Muscle layer of duodenum (tissue), 2 donors: Measurements from ENCODE around the gene VCX2.
"Not testable (repeated sequence)": the region's sequence is repeated elsewhere in the genome, so short reads cannot be mapped to it uniquely, and the experiment has no call there.

ENCODE experiments used
- H3K27ac ChIP-seq: one replicate; pipeline ENCODE4 v1.7.0; 2013; ENCODE audit warnings: mild to moderate bottlenecking, low read length
- H3K27me3 ChIP-seq: one replicate; pipeline ENCODE4 v1.7.0; 2013; ENCODE audit warnings: low read depth, mild to moderate bottlenecking, control low read depth, low read length
- H3K36me3 ChIP-seq, 2 donors: one replicate each; pipeline ENCODE4 v1.7.0; 2013; ENCODE audit warnings: low read length in 2 of 2, control low read depth in 1 of 2, mild to moderate bottlenecking in 1 of 2; ENCODE audit not compliant: insufficient read depth in 2 of 2, control insufficient read depth in 1 of 2
- H3K4me1 ChIP-seq, 2 donors: one replicate each; pipeline ENCODE4 v1.7.0; 2013; ENCODE audit warnings: low read length in 2 of 2, mild to moderate bottlenecking in 2 of 2, control low read depth in 1 of 2, moderate library complexity in 1 of 2; ENCODE audit not compliant: insufficient read depth in 2 of 2, control insufficient read depth in 1 of 2
- H3K4me3 ChIP-seq, 2 donors: one replicate each; pipeline ENCODE4 v1.7.0; 2013; ENCODE audit warnings: low read length in 2 of 2, low read depth in 1 of 2, mild to moderate bottlenecking in 1 of 2
- H3K9me3 ChIP-seq, 2 donors: one replicate each; pipeline ENCODE4 v1.7.0; 2013; ENCODE audit warnings: low read length in 2 of 2, control low read depth in 1 of 2, mild to moderate bottlenecking in 1 of 2; ENCODE audit not compliant: control insufficient read depth in 1 of 2
- donor health status: healthy.

VCX2 gene

DNA sequence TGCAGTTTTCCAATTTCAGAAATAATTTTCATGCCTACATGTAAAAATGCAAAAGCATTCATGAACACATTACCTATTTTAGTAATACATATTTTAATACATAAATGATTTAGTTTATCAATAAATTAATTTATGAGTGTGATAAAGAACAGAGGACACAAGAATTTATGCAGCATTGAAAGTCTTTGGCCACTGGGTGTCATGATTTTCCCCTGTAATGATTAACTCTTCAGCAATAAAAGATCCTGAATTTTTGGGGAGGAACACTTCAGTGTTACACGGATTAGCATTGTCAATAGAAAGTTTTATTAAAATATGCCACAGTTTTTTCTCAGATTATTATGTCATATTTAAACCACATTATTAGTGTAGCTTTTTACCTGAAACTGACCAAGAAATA is 8.6 kb upstream of the VCX2 start:
- no peaks in the 10 kb centered on the region for H3K4me1 ChIP-seq
- no peaks in the 10 kb centered on the region for H3K36me3 ChIP-seq
- H3K9me3 ChIP-seq, result no peaks in the 10 kb centered on the region
- no peak overlapping the region for H3K4me3 ChIP-seq
- no peaks in the 10 kb centered on the region for H3K27me3 ChIP-seq
- H3K27ac ChIP-seq, result no peak overlapping the region

DNA sequence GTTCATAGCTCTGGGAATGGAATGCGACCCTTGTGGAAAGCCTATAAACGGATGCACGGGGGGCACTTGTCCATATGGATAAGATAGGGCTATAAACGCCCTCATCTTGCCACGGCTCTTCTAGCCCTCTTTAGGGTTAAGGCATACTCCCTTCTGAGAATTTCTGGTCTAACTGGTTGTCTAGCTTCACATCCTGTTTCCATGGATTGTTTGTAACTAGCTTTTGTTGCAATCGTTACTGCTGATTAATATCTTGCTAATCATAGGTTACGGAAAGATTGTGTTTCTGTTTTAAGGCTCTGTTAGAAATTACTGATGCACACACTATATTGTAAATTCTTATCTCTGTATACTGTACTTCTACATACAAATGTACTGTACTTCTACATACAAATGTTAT is 17.1 kb downstream of the VCX2 start:
- not testable (repeated sequence) for H3K27me3 ChIP-seq, H3K4me3 ChIP-seq, H3K36me3 ChIP-seq, H3K9me3 ChIP-seq, H3K27ac ChIP-seq, H3K4me1 ChIP-seq

- Histone ChIP-seq H3K9me3 (no peaks in the 10 kb centered on the region), H3K4me3 (no peak overlapping the region), H3K4me1 (no peaks in the 10 kb centered on the region), H3K36me3 (no peaks in the 10 kb centered on the region), H3K27me3 (no peaks in the 10 kb centered on the region), H3K27ac (no peak overlapping the region)
These were observed 23.8 kb downstream of the VCX2 start for GRCh38 chrX:8147226-8147625.

- H3K27me3 ChIP-seq, result no peaks in the 10 kb centered on the region
- H3K36me3 ChIP-seq, result no peaks in the 10 kb centered on the region
- H3K4me1 ChIP-seq, result no peaks in the 10 kb centered on the region
- no peaks in the 10 kb centered on the region for H3K9me3 ChIP-seq
- H3K27ac ChIP-seq, result no peak overlapping the region
- no peak overlapping the region for H3K4me3 ChIP-seq
These were observed 26.1 kb downstream of the VCX2 start for GRCh38 chrX:8144925-8145324.

DNA sequence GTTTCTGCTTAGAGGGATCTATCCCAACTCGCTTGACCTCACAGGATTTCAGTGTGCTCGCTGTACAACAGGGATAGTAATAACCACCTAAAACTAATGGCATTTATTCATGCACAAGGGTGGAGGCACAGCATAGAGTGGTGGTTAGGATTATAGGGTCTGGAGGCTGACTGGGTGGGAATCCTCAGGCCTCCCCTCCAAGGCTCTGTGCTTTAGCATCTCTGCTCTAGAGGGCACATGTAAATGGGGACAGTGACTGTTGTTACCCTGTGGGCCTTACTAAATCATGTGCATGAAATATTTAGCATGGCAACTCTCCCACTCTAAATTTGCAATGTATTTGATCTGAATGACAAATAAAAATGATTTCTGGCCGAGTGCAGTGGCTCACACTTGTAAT is 29.2 kb downstream of the VCX2 start:
- Histone ChIP-seq H3K9me3 (no peaks in the 10 kb centered on the region), H3K36me3 (no peaks in the 10 kb centered on the region), H3K4me3 (no peak overlapping the region), H3K4me1 (no peaks in the 10 kb centered on the region), H3K27me3 (no peaks in the 10 kb centered on the region), H3K27ac (no peak overlapping the region)

DNA sequence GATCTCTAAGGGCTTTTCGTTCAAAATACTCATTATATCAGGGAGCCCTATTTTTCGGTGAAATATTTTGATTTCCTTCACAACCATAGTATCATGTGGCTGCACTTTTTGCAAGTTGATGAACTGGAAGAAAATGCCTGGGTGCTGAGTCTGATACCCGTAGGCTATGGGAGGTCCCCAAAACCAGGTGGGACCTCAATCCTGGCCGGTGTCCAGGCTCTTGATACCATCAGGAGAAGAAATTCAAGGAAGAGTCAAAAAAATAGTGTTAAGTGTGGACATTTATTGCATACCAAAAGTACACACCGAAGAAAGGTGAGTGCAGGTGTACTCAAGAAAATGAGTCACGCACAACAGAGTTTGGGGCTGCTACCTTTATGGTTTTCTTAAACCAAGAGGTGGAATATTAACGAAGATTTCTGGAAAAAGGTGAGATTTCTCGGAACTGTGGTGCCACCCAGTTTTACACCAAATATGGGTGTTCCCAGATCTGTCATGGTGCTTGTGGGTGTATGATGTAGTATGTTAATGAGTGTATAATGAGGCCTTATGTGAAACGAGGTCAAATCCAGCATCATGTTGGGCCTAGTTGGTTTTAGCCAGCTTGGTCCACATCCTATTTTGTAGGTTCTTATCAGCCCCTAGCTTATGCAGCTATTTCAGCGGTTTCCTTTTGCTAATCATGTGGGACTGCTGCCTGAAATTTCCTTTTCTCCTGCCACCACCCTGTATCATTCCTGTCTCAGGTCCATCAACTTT is 29.9 kb downstream of the VCX2 start:
- Histone ChIP-seq H3K27me3 (no peaks in the 10 kb centered on the region), H3K9me3 (no peaks in the 10 kb centered on the region), H3K36me3 (no peaks in the 10 kb centered on the region), H3K27ac (no peak overlapping the region), H3K4me1 (no peaks in the 10 kb centered on the region), H3K4me3 (no peak overlapping the region)

- no peaks in the 10 kb centered on the region for H3K9me3 ChIP-seq
- H3K36me3 ChIP-seq, result no peaks in the 10 kb centered on the region
- H3K4me1 ChIP-seq, result no peaks in the 10 kb centered on the region
- no peak overlapping the region for H3K27ac ChIP-seq
- no peak overlapping the region for H3K4me3 ChIP-seq
- no peaks in the 10 kb centered on the region for H3K27me3 ChIP-seq
These were observed 31.4 kb downstream of the VCX2 start for GRCh38 chrX:8139716-8140115.

DNA sequence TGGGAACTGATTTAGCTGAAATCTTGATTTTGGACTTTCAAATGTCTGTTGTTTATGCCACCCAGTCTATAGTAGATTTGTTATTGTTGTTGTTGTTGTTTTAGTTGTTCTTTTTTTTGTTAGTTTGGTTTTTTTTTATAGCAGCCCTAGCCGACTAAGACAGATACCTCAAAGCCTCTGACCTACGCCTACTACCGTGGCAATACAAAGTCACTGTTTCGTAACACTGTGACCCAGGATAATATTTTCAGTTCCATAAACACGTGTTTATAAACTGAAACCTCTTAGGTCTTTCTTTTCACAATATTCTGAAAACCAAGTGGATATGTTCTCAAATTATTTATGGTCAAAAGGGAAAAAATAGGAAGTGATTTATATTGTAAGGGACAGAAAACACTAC is 32.8 kb downstream of the VCX2 start:
- Histone ChIP-seq H3K27ac (no peak overlapping the region), H3K36me3 (no peaks in the 10 kb centered on the region), H3K4me1 (no peaks in the 10 kb centered on the region), H3K27me3 (no peaks in the 10 kb centered on the region), H3K9me3 (no peaks in the 10 kb centered on the region), H3K4me3 (no peak overlapping the region)

DNA sequence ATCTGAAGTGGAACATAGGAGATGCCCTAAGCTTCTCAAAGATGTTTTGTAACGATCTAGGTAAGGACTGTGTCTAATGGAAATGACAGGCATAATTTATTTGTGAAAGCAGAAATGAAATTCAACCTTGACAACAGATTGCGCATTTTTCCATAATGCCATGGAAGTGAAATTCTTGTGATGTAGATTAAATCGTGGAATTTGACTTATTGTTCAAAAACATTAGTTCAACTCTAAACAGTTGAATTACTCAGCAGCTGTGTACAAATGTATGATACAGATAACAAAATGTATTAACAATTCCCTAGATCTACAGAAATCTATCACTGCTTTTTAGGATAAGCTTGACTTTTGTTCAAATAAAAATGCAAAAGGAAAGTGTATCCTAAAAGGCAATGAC is 44.4 kb downstream of the VCX2 start:
- no peaks in the 10 kb centered on the region for H3K27me3 ChIP-seq
- H3K9me3 ChIP-seq, result no peaks in the 10 kb centered on the region
- H3K4me1 ChIP-seq, result no peaks in the 10 kb centered on the region
- no peaks in the 10 kb centered on the region for H3K36me3 ChIP-seq
- no peak overlapping the region for H3K27ac ChIP-seq
- H3K4me3 ChIP-seq, result no peak overlapping the region

- Histone ChIP-seq H3K9me3 (no peaks in the 10 kb centered on the region), H3K4me3 (no peak overlapping the region), H3K36me3 (no peaks in the 10 kb centered on the region), H3K4me1 (no peaks in the 10 kb centered on the region), H3K27ac (no peak overlapping the region), H3K27me3 (no peaks in the 10 kb centered on the region)
These were observed 45.0 kb downstream of the VCX2 start for GRCh38 chrX:8126092-8126491.

GRCh38 chrX:8125566-8125965 is 45.5 kb downstream of the VCX2 start:
- no peaks in the 10 kb centered on the region for H3K4me1 ChIP-seq
- H3K4me3 ChIP-seq, result no peak overlapping the region
- no peaks in the 10 kb centered on the region for H3K36me3 ChIP-seq
- no peak overlapping the region for H3K27ac ChIP-seq
- H3K9me3 ChIP-seq, result no peaks in the 10 kb centered on the region
- no peaks in the 10 kb centered on the region for H3K27me3 ChIP-seq

DNA sequence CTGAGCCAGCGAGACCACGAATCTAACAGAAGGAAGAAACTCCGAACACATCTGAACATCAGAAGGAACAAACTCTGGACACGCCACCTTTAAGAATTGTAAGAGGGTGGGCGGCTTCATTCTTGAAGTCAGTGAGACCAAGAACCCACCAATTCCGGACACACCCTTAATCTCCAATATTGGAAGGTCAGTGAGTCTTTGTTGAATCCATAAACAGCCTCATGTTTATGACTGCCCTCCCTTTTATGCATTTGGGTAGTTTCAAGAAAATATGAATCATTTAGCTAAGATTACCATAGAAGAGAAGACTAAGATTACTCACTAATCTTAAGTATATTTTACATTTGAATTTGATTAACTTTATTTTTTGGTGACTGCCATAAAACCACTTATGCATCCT is 48.5 kb downstream of the VCX2 start:
- Histone ChIP-seq H3K4me1 (no peaks in the 10 kb centered on the region), H3K27ac (no peak overlapping the region), H3K27me3 (no peaks in the 10 kb centered on the region), H3K9me3 (no peaks in the 10 kb centered on the region), H3K36me3 (no peaks in the 10 kb centered on the region), H3K4me3 (no peak overlapping the region)
